Large intestine (tissue), 3 donors: ENCODE measurements around the gene CDH23. TPM values are rescaled to one million over a fixed set of nuclear protein-coding genes. Genes with fewer than 3 reads are reported as not detected.

Experiments
- DNase-seq, 2 donors: peaks; one replicate each; pipeline versions ENCODE4 v3.0.0 to v3.0.0-alpha.2; 2013
- H3K27ac ChIP-seq: one replicate; pipeline ENCODE4 v1.5.1; 2013; ENCODE audit warnings: low read length
- H3K27me3 ChIP-seq: 2 replicates; pipeline ENCODE4 v1.6.1; 2013; ENCODE audit warnings: low read length; ENCODE audit not compliant: control insufficient read depth, insufficient read depth
- H3K36me3 ChIP-seq: 2 replicates; pipeline ENCODE4 v1.6.1; 2013; ENCODE audit warnings: low read length; ENCODE audit not compliant: control insufficient read depth, insufficient read depth
- H3K4me1 ChIP-seq: one replicate; pipeline ENCODE4 v1.6.1; 2013; ENCODE audit warnings: low read length; ENCODE audit not compliant: control insufficient read depth, insufficient read depth
- H3K4me3 ChIP-seq: one replicate; pipeline ENCODE4 v1.5.1; 2013; ENCODE audit warnings: low read length
- H3K9me3 ChIP-seq: one replicate; pipeline ENCODE4 v1.6.1; 2013; ENCODE audit warnings: mild to moderate bottlenecking, low read depth, low read length, moderate library complexity; ENCODE audit not compliant: control insufficient read depth
- WGBS: methylation state at CpG from one replicate; pipeline ENCODE4 v1.1.5; 2013; ENCODE audit warnings: low lambda C conversion rate; ENCODE audit not compliant: insufficient coverage; 5-methylcytosine and 5-hydroxymethylcytosine counted together
- polyA plus RNA-seq: library from polyadenylated mRNA; unstranded; fragments of 120-200 nt; gene quantifications from one replicate; pipeline ENCODE4 v1.2.1, GENCODE V29; 2013

The CDH23 gene
- polyA plus RNA-seq, 1 donor: 1.7 TPM

- no CpG with 5 or more reads among the region's 9 CpGs for WGBS
- no peak overlapping the region for H3K4me3 ChIP-seq
- DNase-seq: no peak
- H3K27ac ChIP-seq: no peak overlapping the region
- peaks cover 8% of the 10 kb centered on the region for H3K9me3 ChIP-seq
- peaks cover 16% of the 10 kb centered on the region for H3K4me1 ChIP-seq
- H3K27me3 ChIP-seq: no peaks in the 10 kb centered on the region
- H3K36me3 ChIP-seq: no peaks in the 10 kb centered on the region
These were observed 343.4 kb downstream of the CDH23 start for GRCh38 chr10:71740069-71740653.

- Histone ChIP-seq H3K36me3 (no peaks in the 10 kb centered on the region), H3K4me1 (peaks cover 20% of the 10 kb centered on the region), H3K4me3 (no peak overlapping the region), H3K9me3 (peaks cover 8% of the 10 kb centered on the region), H3K27ac (no peak overlapping the region), H3K27me3 (no peaks in the 10 kb centered on the region)
- WGBS: 81% methylated on average over 3 of the region's 4 CpGs
- DNase-seq: no peak
These were observed 344.3 kb downstream of the CDH23 start for GRCh38 chr10:71741029-71741428.

GRCh38 chr10:71741671-71742070 lies 345.0 kb downstream of the CDH23 start:
- no peak overlapping the region for H3K4me3 ChIP-seq
- no peaks in the 10 kb centered on the region for H3K27me3 ChIP-seq
- H3K4me1 ChIP-seq: peaks cover 22% of the 10 kb centered on the region
- no peak overlapping the region for H3K27ac ChIP-seq
- H3K9me3 ChIP-seq: peaks cover 8% of the 10 kb centered on the region
- H3K36me3 ChIP-seq: no peaks in the 10 kb centered on the region
- WGBS: no CpG with 5 or more reads among the region's 20 CpGs
- no peak for DNase-seq

GRCh38 chr10:71742301-71743088 lies 345.8 kb downstream of the CDH23 start:
- no CpG with 5 or more reads among the region's 10 CpGs for WGBS
- no peaks in the 10 kb centered on the region for H3K36me3 ChIP-seq

GRCh38 chr10:71743089-71743838 lies 346.5 kb downstream of the CDH23 start:
- H3K27ac ChIP-seq: no peak overlapping the region
- H3K27me3 ChIP-seq: no peaks in the 10 kb centered on the region
- peaks cover 8% of the 10 kb centered on the region for H3K9me3 ChIP-seq
- no CpG with 5 or more reads among the region's 4 CpGs for WGBS
- H3K4me1 ChIP-seq: peaks cover 37% of the 10 kb centered on the region
- H3K36me3 ChIP-seq: no peaks in the 10 kb centered on the region
- H3K4me3 ChIP-seq: no peak overlapping the region
- DNase-seq: no peak

More at GRCh38 chr10:71742301-71743088, 345.8 kb downstream of the CDH23 start:
- Histone ChIP-seq H3K4me3 (no peak overlapping the region), H3K27ac (no peak overlapping the region), H3K4me1 (peaks cover 30% of the 10 kb centered on the region), H3K27me3 (no peaks in the 10 kb centered on the region), H3K9me3 (peaks cover 8% of the 10 kb centered on the region)
- no peak for DNase-seq

- Histone ChIP-seq H3K9me3 (peaks cover 8% of the 10 kb centered on the region), H3K27ac (no peak overlapping the region), H3K4me3 (no peak overlapping the region), H3K4me1 (peaks cover 43% of the 10 kb centered on the region), H3K36me3 (no peaks in the 10 kb centered on the region), H3K27me3 (no peaks in the 10 kb centered on the region)
- DNase-seq: no peak
- WGBS: no CpG with 5 or more reads among the region's 1 CpG
These were observed 347.1 kb downstream of the CDH23 start for GRCh38 chr10:71743866-71744265.

- Histone ChIP-seq H3K27me3 (no peaks in the 10 kb centered on the region), H3K4me1 (peaks cover 53% of the 10 kb centered on the region), H3K27ac (no peak overlapping the region), H3K4me3 (no peak overlapping the region), H3K9me3 (peaks cover 8% of the 10 kb centered on the region), H3K36me3 (peaks cover 2% of the 10 kb centered on the region)
- DNase-seq: no peak
- whole genome bisulfite sequencing: no CpG with 5 or more reads among the region's 8 CpGs
These were observed 348.4 kb downstream of the CDH23 start for GRCh38 chr10:71744897-71745663.

- peak overlapping the region; percentile 93 for H3K27ac ChIP-seq
- no peak overlapping the region for H3K4me3 ChIP-seq
- WGBS: no CpG with 5 or more reads among the region's 2 CpGs
- peaks cover 8% of the 10 kb centered on the region for H3K36me3 ChIP-seq
- H3K27me3 ChIP-seq: no peaks in the 10 kb centered on the region
- H3K4me1 ChIP-seq: peaks cover 57% of the 10 kb centered on the region
- H3K9me3 ChIP-seq: peaks cover 8% of the 10 kb centered on the region
- no peak for DNase-seq
These were observed 349.0 kb downstream of the CDH23 start for GRCh38 chr10:71745664-71746250.

GRCh38 chr10:71746344-71747037 lies 349.8 kb downstream of the CDH23 start:
- peaks cover 8% of the 10 kb centered on the region for H3K9me3 ChIP-seq
- peak overlapping the region; percentile 93 for H3K27ac ChIP-seq
- H3K4me1 ChIP-seq: peaks cover 63% of the 10 kb centered on the region
- H3K36me3 ChIP-seq: peaks cover 11% of the 10 kb centered on the region
- H3K27me3 ChIP-seq: no peaks in the 10 kb centered on the region
- no peak overlapping the region for H3K4me3 ChIP-seq
- peak; percentile 94 to 98 for DNase-seq
- WGBS: no CpG with 5 or more reads among the region's 13 CpGs
